ENCODE results near the gene TEX44.
"Not testable (repeated sequence)": the region's sequence is repeated elsewhere in the genome, so short reads cannot be mapped to it uniquely, and the experiment has no call there.

The TEX44 gene

DNA sequence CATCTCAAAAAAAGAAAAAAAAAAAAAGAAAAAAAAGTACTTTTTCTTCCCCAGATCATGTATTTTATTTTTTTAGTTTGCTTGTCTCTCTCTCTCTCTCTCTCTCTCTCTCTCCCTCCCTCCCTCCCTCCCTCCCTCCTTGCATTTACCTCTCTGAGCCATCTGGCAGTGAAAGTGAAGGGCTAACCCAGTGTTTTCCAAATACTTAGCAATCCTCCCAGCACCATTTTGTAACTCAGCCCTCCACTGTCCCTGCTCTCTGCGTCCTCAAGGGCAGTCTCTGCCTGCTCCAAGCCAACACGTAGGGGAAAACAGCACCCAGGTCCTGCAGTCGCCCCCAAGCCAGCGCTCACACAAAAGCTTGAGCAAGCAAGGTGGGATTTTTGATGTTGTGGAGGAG, 19.6 kb upstream of the TEX44 start:
- DNase-seq, result no peak

DNA sequence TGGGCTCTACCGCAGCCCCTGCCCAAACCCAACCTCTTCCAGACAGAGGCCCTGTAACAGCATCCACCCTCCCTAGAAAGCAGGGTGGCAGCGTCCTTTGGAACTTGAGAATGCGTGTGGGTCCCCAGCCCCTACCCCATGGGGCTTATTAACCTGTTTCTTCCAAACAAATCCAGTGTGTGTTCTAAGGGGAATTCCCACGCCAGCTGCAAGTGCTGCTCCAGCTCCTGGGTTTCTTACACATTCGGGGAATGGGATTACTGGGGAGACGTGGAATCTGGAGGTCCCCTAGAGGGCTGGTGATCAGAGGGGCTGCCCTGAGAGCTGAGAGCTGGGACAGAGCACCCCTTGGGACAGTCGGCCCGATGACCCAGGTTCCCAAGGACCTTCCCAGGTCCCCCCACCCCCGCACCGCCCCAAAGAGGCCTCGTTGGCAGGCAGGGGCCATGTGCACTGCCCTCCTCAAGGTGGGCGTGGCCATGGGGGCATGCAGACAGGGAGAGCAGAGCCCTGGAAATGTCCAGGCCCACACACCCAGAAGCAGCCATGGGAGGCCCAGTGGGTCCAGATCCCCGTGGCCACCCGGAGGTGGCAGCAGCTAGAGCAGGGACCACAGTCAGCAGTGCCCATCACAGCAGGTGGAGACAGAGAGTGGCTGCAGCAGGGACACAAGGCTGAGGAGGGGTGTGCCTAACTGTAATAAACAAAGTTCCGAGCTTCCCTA, 18.8 kb upstream of the TEX44 start:
- no peak for DNase-seq

DNA sequence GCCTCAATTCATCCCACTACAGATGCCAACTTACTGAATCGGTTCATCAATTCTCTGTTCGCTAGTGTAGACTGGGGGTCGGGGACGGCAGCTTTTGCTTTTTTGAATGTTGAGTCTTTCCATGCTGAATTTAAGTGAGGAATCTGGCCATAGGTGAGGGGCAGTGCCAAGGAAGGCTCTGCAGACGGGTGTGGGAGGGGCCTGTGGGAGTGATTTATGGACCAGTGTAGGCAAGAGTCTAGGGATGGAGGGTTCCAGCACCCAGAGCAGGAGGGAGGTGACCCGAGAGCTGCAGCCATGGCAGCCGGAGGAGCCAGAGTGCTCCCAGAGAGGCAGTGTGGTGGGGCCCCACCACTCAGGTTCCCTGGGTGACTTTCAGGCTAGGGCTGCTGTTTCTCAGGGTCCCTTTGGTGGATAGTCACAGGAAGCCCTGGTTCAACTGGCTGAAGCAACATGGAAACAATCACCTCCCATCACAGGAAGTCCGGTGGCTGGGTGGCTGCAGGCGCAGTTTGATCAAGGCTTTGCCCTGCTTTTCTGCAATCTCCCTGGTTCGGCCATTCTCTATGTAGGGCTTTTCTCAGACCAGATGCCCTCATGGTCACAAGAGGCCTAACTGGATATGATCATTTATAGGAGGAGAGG, 16.9 kb upstream of the TEX44 start:
- DNase-seq, result no peak

DNA sequence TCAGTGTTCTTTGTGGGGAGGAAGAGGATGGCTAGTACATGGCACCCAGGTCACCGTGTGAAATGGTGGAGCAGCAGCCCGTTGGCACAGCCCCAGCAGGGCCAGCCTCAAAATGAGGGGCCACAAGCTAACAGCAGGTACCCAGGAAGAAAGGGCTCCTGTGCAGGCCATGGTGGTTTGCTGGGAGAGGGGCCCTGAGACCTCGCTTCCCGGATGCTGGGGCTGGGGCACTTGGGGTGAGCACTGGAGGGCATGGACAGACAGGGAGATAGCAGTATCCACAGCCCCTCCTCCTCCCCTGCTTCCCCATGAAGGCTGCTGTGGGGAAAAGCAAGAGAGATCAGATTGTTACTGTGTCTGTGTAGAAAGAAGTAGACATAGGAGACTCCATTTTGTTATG, 16.2 kb upstream of the TEX44 start:
- no peak for DNase-seq

DNA sequence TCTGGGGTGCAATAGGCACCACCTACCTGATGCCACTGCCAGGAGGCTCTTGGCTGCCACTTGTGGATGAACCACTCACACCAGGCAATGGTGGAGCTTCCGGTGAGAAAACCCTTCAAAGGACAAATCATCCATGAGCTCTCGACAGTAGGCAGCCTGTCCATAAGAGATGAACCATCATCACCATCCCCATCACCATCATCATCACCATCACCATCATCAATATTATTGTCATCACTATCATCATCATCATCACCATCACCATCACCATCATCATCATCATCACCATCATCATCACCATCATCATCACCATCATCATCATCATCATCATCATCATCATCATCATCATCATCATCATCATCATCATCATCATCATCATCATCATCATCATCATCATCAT, 14.0 kb upstream of the TEX44 start:
- DNase-seq, result not testable (repeated sequence)

DNA sequence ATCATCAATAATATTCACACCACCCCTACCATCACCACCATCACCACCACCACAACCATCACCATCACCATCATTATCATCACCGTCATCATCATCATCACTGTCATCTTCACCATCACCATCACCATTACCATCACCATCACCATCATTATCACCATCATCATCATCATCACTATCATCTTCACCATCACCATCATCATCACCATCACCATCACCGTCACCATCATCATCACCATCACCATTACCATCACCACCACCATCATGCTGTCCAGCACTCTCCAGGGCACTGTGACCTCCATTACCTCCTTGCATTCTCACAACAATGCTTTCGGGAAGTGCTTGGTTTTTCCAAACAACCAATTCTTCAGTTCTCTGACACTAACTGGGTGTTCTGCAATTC, 13.1 kb upstream of the TEX44 start:
- no peak for DNase-seq

DNA sequence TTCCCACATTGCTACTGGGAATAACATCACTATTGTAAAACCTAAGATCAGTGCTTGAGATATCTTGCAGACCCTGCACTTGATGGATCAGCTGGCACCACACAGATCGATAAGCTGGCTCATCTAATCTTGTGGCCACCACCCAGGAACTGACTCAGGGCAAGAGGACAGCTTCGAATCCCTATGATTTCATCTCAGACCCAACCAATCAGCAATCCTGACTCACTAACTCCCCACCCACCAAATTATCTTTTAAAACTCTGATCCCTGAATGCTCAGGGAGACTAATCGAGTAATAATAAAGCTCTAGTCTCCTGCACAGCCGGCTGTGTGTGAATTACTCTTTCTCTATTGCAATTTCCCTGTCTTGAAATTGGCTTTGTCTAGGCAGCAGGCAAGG, 11.3 kb upstream of the TEX44 start:
- no peak for DNase-seq

DNA sequence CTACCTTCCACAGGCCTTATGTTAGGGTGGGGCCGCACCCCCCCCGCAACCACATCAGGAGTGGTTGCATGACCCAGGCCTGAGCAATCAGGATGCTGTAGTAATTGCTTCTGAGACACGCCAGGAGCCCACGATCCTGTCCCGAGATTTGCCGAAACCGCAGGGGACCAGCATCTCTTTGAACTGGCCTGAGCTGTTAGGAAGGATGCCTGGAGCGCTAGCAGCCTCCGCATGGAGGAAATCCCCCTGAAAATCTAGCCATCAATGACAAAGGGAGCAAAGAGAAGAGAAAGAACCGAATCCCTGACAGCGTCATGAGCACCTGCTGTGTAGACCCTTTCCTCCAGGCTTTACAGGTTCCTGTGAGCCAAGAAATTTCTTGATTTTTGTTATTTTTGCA, 8.7 kb upstream of the TEX44 start:
- no peak for DNase-seq

DNA sequence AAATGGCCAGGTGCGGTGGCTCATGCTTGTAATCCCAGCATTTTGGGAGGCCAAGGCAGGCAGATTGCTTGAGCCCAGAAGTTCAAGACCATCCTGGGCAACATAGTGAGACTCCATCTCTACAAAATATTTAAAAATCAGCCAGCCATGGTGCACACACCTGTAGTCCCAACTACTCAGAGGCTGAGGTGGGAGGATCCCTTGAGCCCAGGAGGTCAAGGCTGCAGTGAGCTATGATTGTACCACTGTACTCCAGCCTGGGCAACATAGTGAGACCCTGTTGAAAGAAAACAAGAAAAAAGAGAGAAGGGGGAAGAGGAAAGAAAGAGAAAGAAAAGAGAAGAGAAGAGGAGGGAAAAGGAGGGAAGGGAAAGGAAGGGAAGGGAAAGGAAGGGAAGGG, 4.9 kb upstream of the TEX44 start:
- DNase-seq, result not testable (repeated sequence)

DNA sequence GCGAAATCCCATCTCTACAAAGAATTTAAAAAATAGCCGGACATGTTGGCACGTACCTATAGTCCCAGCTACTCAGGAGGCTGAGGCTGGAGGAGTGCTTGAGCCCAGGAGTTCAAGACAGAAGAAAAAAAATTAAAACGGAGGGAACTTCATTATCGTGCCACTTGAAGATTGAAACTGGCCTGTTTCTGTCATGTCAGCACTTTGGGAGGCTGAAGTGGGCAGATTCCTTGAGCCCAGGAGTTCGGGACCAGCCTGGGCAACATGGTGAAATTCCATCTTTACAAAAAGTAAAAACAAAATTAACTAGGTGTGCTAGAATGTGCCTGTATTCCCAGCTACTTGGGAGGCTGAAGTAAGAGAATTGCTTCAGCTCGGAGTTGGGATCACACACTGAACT, 3.0 kb upstream of the TEX44 start:
- DNase-seq, result no peak

DNA sequence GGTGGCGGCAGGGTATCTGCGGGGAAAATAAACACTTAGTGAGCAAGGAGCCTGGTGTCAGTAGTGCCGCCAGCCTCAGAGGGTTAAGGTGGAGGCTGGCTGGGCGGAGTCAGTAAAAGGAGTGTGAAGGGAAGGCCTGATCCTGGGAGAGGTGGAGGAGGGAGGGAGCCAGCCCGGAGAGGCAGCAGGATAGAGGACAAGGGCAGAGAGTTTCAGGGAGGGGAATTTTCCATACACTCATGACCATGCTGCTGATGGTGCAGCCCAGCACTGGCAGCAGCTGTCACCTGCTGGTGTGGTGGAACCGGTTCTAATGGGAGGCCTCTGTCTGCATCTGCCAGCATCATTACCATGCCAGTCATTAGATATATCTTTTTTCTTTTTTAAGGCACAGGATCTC, 2.0 kb upstream of the TEX44 start:
- DNase-seq, result no peak

DNA sequence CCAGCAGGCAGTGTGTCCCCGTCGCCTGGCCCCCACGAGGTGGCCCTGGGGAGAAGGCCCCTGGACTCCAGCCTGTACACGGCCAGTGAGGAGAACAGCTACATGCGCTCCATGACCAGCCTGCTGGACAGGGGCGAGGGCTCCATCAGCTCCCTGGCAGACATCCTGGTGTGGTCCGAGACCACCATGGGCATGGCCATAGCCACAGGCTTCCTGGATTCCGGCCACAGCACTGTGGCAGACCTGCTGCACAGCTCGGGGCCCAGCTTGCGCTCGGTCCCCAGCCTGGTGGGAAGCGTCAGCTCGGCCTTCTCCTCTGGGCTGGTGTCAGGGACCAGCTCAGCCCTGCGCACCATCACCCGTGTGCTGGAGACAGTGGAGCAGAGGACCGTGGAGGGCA, 1.0 kb downstream of the TEX44 start:
- no peak for DNase-seq

DNA sequence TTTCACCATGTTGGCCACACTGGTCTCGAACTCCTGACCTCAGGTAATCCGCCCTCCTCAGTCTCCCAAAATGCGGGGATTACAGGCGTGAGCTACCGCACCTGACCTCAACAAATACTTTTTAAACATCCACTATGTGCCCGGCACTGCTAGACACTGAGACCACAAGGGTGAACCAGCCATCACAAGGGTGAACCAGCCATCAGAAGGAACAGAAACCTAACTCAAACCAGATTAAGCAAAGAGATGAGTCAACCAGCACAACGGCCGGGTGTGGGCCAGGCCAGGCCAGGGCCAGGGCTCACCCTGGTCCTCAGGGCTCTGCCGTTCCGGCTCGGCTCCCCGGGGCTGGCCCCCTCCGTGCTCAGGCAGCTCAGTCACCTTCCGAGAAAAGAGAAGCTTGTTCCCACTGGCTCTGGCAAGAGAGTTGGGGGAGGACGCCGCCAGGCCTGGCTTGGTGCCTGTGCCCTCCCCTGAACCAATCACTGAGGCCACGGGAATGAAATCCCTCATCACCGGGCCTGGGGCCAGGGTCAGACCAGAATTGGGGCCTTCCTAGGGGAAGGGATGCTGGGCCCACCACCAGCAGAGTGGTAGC, 4.4 kb downstream of the TEX44 start:
- peak; percentile 94 for DNase-seq

DNA sequence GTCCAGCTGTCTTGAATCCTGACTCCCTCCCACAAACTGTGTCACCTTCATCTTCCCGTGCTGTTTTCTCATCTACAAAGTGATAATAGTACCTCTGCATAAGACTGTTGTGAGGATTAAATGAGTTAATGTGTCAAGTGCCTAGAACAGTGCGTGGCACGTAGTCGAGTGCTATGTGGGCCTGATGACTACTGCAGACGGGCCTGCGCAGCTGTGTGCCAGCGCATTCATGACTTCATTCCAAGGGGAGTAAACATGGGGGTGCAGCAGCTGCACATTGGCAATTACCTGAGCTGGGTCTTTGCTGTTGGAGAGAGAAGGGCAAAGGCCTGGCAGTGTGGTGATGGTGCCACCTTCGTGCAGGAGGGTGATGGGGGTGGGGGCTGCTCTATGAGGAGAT, 5.0 kb downstream of the TEX44 start:
- no peak for DNase-seq

DNA sequence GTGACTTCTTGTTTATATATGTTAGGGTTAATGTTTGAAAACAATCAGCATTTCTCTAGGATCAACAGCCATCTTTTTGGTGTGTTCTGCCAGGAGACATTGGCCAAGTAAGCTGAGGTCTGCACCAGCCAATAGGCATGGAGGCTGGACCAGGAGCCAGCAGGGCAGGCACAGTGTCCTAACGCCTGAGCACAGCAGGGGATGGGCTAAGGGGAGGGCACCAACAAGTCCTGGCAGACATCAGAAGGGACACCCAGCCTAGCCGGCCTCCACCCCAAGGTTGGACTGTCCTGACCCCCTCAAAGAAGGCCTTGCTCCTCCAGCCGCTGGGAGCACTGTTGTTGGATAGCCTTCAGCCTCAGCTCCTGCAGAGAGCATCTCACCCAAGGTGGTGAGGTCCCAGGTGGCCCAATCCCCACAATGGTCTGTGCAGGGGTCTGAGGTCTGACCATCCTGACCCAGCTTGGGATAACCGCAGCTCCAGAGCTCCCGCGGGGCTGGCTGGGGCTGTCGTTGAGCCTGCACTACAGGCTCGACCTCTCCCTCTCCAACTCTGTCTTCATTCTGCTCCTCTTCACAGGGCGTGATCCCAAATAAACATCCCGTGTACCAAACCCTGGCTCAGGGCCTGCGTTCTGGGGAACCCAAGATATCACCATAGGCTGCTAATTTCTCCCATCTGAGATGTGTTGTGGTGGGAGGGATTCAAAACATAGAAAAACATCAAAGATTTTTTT, 8.1 kb downstream of the TEX44 start:
- DNase-seq, result no peak

DNA sequence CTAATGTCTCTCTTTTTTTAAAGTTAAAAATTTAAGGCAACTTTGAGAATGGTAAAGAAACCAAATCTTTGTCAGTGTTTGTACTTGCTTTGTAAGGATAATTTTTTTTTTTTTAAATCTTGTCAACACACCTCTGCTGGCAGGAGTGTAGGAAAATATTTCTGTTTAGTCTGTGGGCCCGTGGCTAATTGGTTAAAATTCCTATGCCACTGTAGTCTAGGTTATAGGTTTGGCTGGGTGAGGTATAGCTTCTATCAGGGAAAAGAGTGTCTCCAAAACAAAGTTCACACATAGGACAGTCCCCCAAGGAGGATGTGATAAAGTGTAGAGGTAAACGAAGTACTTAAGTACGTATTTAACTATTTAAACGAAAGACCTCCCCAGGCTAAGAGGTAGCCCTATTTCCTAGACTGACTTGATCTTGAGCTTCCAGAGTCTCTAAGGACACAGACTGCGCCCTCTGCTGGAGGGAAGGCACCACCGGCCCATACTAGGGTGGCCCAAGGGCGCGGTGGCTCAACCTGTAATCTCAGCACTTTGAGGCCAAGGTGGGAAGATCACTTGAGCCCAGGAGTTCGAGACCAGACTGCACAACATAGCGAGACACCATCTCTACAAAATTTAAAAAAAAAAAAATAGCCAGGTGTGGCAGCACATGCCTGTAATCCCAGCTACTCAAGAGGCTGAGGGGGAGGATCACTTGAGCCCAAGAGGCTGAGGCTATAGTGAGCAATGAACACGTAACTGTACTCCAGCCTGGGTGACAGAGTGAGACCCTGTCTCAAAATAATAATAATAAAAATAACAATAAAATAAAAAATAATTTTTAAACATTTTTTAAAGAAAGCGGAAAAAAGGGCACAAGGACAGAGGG, 8.9 kb downstream of the TEX44 start:
- DNase-seq, result peak; percentile 93

DNA sequence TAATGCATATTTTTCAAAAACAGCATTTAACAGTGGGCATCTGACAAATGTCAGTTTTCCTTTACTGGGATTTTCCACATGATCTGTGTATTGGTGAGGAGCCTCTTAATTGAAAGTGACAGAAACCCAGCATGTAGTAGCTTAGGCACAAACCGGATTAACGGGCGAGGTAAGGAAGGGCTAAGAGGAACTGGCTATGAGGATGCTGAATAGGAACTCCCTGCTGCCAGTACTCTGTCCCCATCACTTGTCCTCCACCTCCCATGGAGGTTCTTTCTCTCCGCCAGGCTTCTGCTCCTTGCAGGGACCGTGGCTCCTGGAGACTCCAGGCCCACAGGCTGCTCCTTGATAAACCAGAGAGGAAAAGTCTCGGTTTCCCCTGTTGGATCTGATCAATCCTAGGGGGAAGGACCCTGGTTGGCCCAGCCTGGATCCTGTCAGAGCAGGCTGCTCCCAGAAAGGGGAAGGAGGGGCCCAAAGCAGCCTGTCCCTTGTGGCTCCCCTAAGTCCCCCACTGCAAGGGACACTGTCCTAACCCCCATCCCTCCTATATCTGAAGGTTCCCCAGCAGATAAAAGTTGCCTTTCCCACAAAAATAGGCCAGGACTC, 10.3 kb downstream of the TEX44 start:
- DNase-seq, result no peak

DNA sequence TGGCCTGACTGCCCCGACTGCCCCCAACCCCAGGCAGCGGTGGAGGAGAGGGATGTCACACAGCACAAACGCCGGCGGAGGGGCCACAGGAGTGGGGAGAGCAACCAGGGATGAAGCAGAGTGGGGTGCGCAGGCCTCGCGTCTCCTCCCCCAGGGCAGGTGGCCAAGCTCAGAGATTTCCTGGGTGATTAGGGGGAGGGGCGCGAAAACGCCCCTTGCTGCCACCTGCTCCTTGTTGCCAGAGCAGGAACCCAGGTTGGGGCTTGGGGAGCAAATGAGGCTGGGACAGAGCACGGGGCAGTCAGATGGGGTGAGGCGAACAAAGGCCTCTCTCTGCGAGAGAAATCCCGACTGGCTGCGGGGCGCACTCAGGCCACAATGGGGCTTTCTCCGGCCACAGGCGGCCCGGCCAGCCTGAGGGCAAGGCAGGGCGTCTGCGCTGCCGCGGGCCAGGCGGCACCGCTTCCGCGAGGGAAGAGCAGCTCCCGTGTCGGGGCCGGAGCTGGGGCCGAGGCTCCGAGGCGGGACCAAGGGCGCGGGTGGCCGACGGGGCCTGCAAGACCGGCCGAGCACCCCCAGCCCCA, 11.5 kb downstream of the TEX44 start:
- no peak for DNase-seq

DNA sequence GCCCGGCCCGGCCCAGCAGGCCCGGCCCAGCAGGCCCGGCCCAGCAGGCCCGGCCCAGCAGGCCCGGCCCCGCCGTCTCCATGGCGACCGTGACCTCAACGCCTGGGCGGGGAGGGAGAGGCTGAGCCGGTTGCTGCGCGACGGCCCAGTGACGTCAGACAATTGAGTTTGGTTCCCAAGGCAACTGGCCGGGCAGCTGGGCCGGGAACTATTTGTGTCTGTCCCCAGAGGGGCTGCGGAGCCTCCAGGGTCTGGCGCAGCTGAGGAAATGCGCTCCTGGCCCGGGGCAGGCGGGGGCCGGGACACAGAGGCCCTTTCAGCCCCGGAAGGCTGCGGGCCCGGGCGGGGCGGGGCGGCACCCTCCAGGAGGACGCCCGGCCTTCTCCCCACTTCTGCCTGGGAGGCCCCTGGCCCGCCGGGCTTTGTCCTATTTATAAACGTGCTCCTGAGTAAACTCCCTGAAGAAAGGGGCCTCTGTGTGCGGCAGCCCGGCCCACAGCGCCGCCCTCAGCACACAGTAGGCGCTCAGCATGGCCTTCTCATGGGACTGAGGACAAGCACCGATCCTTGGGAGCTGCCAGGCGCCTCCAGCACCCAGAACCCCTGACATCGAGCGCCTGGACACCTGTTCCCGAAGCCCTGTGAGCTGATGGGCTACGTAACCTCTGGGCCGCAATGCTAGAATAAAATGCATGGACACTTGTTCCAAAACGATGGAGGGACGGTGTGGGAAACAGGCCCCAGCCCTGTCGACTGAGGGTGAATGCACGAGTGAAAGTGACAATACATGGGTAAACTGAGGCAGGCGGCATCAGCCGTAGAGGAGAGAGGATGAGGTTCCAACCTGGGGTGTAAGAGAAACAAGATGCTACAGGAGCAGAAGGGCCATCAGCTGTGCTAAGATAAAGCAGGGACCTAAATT, 12.3 kb downstream of the TEX44 start:
- peak; percentile 99 for DNase-seq

DNA sequence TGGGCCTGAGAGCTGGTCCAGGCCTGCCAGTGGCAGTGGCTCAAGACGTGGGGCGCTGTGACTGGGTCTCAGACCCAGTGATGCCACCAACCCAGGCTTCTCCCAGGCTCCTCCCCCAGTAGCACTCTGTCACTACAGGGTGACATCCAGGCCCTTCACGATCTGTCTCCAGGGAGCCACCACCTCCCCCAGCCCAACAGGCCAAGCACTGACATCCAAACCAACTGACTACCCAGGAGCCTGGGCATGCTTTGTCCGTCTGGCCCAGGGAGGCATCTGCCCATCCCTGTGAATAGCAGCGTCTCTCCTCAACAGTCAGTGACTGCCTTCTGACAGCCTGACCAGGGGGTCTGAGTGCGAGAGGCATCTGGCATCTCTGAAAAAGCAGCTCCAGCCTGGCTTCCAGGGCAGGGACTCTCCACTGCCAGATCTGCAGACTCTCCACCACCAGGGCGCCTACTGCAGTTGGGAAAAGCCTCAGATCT, 13.0 kb downstream of the TEX44 start:
- no peak for DNase-seq

DNA sequence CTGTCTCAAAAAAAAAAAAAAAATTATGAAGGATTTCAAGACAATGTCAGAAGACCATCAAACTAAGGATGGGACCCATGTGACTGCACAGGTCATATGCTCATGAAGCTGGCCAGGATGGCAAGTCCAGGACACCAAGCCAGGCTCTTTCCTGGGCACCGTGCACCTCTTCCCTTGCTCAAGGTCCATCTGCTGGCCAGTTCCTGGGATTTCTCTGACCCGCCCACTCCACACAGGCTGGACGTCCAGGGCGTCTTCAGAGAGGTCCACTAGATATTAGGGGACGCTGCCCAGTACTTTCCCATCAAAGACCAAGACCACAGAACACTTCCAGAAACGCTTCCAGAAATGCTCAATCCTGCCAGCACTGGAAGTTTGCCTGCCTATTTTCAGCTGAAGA, 14.3 kb downstream of the TEX44 start:
- DNase-seq, result no peak

All from suppressor macrophage treated with lipopolysaccharide for 4 hours (primary cell).